GM23338 (cell line): ENCODE data around the gene VCL. TPM values are rescaled to one million over a fixed set of nuclear protein-coding genes. Genes with fewer than 3 reads are reported as not detected.

Experiments
- ATAC-seq: fragments of 200-7000 bp; cut with Tn5 transposase; 3 replicates; pipeline ENCODE4 v1.9.1; 2020
- DNase-seq: peaks from one replicate; pipeline ENCODE4 v3.0.0-alpha.2; 2015; ENCODE audit warnings: low spot score
- H2AFZ ChIP-seq: fragments of 200-600 bp; sonication (generic); 2 replicates; pipeline ENCODE4 v1.8.0; 2016; ENCODE audit warnings: antibody characterized with exemption, mild to moderate bottlenecking, moderate library complexity
- H3F3A ChIP-seq: fragments of 200-600 bp; sonication (generic); replicated peaks from 2 replicates; pipeline ENCODE4 v1.8.0; 2017; ENCODE audit warnings: antibody characterized with exemption, mixed run types, low read depth
- H3K27ac ChIP-seq: fragments of 200-600 bp; sonication (generic); 2 replicates; pipeline ENCODE4 v1.6.1; 2016; ENCODE audit warnings: low read depth
- H3K27me3 ChIP-seq: fragments of 200-600 bp; sonication (generic); 2 replicates; pipeline ENCODE4 v1.8.0; 2016; ENCODE audit warnings: mild to moderate bottlenecking, mixed run types, moderate library complexity; ENCODE audit not compliant: insufficient read depth
- H3K36me3 ChIP-seq: fragments of 200-600 bp; sonication (generic); 2 replicates; pipeline ENCODE4 v1.8.0; 2016; ENCODE audit warnings: mild to moderate bottlenecking; ENCODE audit not compliant: insufficient read depth
- H3K4me1 ChIP-seq: fragments of 200-600 bp; sonication (generic); 2 replicates; pipeline ENCODE4 v1.8.0; 2016; ENCODE audit warnings: mild to moderate bottlenecking, moderate library complexity; ENCODE audit not compliant: insufficient read depth
- H3K4me2 ChIP-seq: fragments of 200-600 bp; sonication (generic); 2 replicates; pipeline ENCODE4 v1.7.1; 2017; ENCODE audit warnings: mixed run types
- H3K4me3 ChIP-seq: fragments of 200-600 bp; sonication (generic); 2 replicates; pipeline ENCODE4 v1.6.1; 2016; ENCODE audit warnings: mixed run types
- H3K79me2 ChIP-seq: fragments of 200-600 bp; sonication (generic); replicated peaks from 2 replicates; pipeline ENCODE4 v1.8.0; 2017; ENCODE audit warnings: mild to moderate bottlenecking; ENCODE audit not compliant: insufficient read depth
- H3K9me2 ChIP-seq: fragments of 200-600 bp; sonication (generic); 2 replicates; pipeline ENCODE4 v1.8.0; 2017; ENCODE audit not compliant: insufficient read depth
- H4K20me1 ChIP-seq: fragments of 200-600 bp; sonication (generic); replicated peaks from 2 replicates; pipeline ENCODE4 v1.8.0; 2017; ENCODE audit warnings: mild to moderate bottlenecking; ENCODE audit not compliant: insufficient read depth
- H3K27ac Mint-ChIP-seq: 2 replicates; pipeline ENCODE4 v1.8.0; 2020; ENCODE audit warnings: inconsistent platforms, mild to moderate bottlenecking, moderate library complexity, mixed read lengths
- H3K27me3 Mint-ChIP-seq: 3 replicates; pipeline ENCODE4 v1.8.0; 2022; ENCODE audit warnings: low read depth, mild to moderate bottlenecking, moderate library complexity, mixed read lengths, inconsistent platforms; ENCODE audit not compliant: insufficient read depth, poor library complexity
- H3K36me3 Mint-ChIP-seq: 3 replicates; pipeline ENCODE4 v1.8.0; 2021; ENCODE audit warnings: low read depth, mild to moderate bottlenecking, inconsistent platforms, moderate library complexity, mixed read lengths
- H3K4me1 Mint-ChIP-seq: 3 replicates; pipeline ENCODE4 v1.8.0; 2020; ENCODE audit warnings: mild to moderate bottlenecking, inconsistent platforms, mixed read lengths
- H3K4me3 Mint-ChIP-seq: 3 replicates; pipeline ENCODE4 v1.8.0; 2021; ENCODE audit warnings: moderate library complexity, mild to moderate bottlenecking, inconsistent platforms, mixed read lengths
- H3K9me3 Mint-ChIP-seq: 3 replicates; pipeline ENCODE4 v1.8.0; 2020; ENCODE audit warnings: moderate library complexity, mild to moderate bottlenecking, inconsistent platforms, mixed read lengths
- EZH2phosphoT487 ChIP-seq: fragments of 200-600 bp; sonication (generic); IDR thresholded peaks from one replicate; pipeline ENCODE4 v1.8.1; 2018; ENCODE audit warnings: antibody characterized with exemption; ENCODE audit not compliant: unreplicated experiment
- JUNB ChIP-seq: IDR thresholded peaks from one replicate; pipeline ENCODE4 v1.6.1; 2016; ENCODE audit warnings: antibody characterized with exemption; ENCODE audit not compliant: unreplicated experiment
- NANOG ChIP-seq: IDR thresholded peaks from 2 replicates; pipeline ENCODE4 v1.6.1; 2016; ENCODE audit warnings: antibody characterized with exemption, borderline replicate concordance
- POLR2AphosphoS5 ChIP-seq: IDR thresholded peaks from 2 replicates; pipeline ENCODE4 v1.6.1; 2016; ENCODE audit warnings: antibody characterized with exemption, low read depth
- STAT1 ChIP-seq: IDR thresholded peaks from one replicate; pipeline ENCODE4 v1.6.1; 2016; ENCODE audit warnings: antibody characterized with exemption; ENCODE audit not compliant: unreplicated experiment
- ZNF114 ChIP-seq: fragments of 250-450 bp; sonication (Bioruptor Pico); IDR thresholded peaks from 2 replicates; pipeline ENCODE4 v1.5.0; 2020; ENCODE audit warnings: mild to moderate bottlenecking, moderate library complexity
- polyA plus RNA-seq: library from polyadenylated mRNA; unstranded; fragments of >200 nt; fragmentation: Nextera tagmentation; extraction: Ambion mirVana; gene quantifications from 2 replicates; pipeline ENCODE4 v1.2.1, GENCODE V29; 2016
- total RNA-seq: library from RNA; depleted of rRNA; stranded (reverse); fragments of >200 nt; shearing (Covaris generic); gene quantifications from 2 replicates; pipeline ENCODE4 v1.2.3, GENCODE V29; 2014
- TF ChIP-seq, protein P1 (sequence below): IDR thresholded peaks from 2 replicates; pipeline ENCODE4 v1.6.1; 2016; ENCODE audit warnings: antibody characterized with exemption
- TF ChIP-seq, protein P2 (sequence below): fragments of 250-450 bp; sonication (Bioruptor Pico); IDR thresholded peaks from 2 replicates; pipeline ENCODE4 v1.5.0; 2020; ENCODE audit warnings: mild to moderate bottlenecking, moderate library complexity
- TF ChIP-seq, protein P3 (sequence below), 2 experiments: fragments of 200-600 bp in 1 of 2; sonication (generic) in 1 of 2; conservative IDR thresholded peaks; 2 replicates each; pipeline versions ENCODE4 v1.5.1 to v1.6.1; 2016 to 2017; ENCODE audit warnings: antibody characterized with exemption in 2 of 2, low read depth in 2 of 2, mild to moderate bottlenecking in 2 of 2, moderate library complexity in 1 of 2
- TF ChIP-seq, protein P4 (sequence below): IDR thresholded peaks from one replicate; pipeline ENCODE4 v1.6.1; 2018; ENCODE audit warnings: antibody characterized with exemption; ENCODE audit not compliant: unreplicated experiment

VCL gene
- total and polyA plus RNA-seq, 2 experiments from 2014 or later = 60.7 to 254 TPM

DNA sequence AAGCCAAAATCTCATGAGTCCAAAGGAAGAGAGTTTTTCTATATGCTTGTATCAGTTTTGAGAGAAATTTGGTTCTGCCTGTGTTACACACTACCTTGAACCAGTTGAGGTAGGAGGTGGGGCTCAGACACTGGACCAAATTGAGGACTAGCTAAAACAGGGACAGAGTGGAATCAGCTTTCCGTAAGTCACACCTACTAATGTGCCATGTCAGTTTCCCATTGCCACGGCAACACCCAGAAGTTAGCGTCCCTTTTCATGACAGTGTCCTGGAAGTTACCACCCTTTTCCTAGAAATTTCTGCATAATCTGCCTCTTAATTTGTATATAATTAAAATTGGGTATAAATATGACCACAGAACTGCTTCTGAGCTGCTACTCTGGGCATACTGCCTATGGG is 162.1 kb downstream of the VCL start:
- H2AFZ ChIP-seq = no peak overlapping the region
- H3K36me3 ChIP-seq = no peaks in the 10 kb centered on the region
- no peaks in the 10 kb centered on the region for H3F3A ChIP-seq
- 0 out of 2 replicates have a peak overlapping the region, but pooled peaks have one; percentile 42 for H3K27ac ChIP-seq
- H3K9me3 Mint-ChIP-seq = no peaks in the 10 kb centered on the region
- peaks cover 3% of the 10 kb centered on the region; the same call in 2 of the 3 replicates for H3K4me1 Mint-ChIP-seq
- H3K36me3 Mint-ChIP-seq = peaks cover 4% of the 10 kb centered on the region; the same call in 2 of the 3 replicates
- H3K27me3 ChIP-seq = no peaks in the 10 kb centered on the region
- no peak overlapping the region for H3K4me3 ChIP-seq
- DNase-seq (no peak), ATAC-seq (no peak; the same call in 2 of the 3 replicates)
- H3K79me2 ChIP-seq = peaks cover 80% of the 10 kb centered on the region
- no peak overlapping the region for H3K27ac Mint-ChIP-seq
- no peaks in the 10 kb centered on the region for H3K9me2 ChIP-seq
- H3K27me3 Mint-ChIP-seq = peaks cover 2% of the 10 kb centered on the region
- no peak overlapping the region for H3K4me2 ChIP-seq
- no peaks in the 10 kb centered on the region for H3K4me1 ChIP-seq
- H3K4me3 Mint-ChIP-seq = no peak overlapping the region
- TF ChIP-seq NANOG = no peak
- no peak for TF ChIP-seq JUNB
- TF ChIP-seq, protein P1, sequence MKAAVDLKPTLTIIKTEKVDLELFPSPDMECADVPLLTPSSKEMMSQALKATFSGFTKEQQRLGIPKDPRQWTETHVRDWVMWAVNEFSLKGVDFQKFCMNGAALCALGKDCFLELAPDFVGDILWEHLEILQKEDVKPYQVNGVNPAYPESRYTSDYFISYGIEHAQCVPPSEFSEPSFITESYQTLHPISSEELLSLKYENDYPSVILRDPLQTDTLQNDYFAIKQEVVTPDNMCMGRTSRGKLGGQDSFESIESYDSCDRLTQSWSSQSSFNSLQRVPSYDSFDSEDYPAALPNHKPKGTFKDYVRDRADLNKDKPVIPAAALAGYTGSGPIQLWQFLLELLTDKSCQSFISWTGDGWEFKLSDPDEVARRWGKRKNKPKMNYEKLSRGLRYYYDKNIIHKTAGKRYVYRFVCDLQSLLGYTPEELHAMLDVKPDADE = no peak
- TF ChIP-seq STAT1 = no peak
- TF ChIP-seq POLR2AphosphoS5 = no peak
- TF ChIP-seq, protein P2, sequence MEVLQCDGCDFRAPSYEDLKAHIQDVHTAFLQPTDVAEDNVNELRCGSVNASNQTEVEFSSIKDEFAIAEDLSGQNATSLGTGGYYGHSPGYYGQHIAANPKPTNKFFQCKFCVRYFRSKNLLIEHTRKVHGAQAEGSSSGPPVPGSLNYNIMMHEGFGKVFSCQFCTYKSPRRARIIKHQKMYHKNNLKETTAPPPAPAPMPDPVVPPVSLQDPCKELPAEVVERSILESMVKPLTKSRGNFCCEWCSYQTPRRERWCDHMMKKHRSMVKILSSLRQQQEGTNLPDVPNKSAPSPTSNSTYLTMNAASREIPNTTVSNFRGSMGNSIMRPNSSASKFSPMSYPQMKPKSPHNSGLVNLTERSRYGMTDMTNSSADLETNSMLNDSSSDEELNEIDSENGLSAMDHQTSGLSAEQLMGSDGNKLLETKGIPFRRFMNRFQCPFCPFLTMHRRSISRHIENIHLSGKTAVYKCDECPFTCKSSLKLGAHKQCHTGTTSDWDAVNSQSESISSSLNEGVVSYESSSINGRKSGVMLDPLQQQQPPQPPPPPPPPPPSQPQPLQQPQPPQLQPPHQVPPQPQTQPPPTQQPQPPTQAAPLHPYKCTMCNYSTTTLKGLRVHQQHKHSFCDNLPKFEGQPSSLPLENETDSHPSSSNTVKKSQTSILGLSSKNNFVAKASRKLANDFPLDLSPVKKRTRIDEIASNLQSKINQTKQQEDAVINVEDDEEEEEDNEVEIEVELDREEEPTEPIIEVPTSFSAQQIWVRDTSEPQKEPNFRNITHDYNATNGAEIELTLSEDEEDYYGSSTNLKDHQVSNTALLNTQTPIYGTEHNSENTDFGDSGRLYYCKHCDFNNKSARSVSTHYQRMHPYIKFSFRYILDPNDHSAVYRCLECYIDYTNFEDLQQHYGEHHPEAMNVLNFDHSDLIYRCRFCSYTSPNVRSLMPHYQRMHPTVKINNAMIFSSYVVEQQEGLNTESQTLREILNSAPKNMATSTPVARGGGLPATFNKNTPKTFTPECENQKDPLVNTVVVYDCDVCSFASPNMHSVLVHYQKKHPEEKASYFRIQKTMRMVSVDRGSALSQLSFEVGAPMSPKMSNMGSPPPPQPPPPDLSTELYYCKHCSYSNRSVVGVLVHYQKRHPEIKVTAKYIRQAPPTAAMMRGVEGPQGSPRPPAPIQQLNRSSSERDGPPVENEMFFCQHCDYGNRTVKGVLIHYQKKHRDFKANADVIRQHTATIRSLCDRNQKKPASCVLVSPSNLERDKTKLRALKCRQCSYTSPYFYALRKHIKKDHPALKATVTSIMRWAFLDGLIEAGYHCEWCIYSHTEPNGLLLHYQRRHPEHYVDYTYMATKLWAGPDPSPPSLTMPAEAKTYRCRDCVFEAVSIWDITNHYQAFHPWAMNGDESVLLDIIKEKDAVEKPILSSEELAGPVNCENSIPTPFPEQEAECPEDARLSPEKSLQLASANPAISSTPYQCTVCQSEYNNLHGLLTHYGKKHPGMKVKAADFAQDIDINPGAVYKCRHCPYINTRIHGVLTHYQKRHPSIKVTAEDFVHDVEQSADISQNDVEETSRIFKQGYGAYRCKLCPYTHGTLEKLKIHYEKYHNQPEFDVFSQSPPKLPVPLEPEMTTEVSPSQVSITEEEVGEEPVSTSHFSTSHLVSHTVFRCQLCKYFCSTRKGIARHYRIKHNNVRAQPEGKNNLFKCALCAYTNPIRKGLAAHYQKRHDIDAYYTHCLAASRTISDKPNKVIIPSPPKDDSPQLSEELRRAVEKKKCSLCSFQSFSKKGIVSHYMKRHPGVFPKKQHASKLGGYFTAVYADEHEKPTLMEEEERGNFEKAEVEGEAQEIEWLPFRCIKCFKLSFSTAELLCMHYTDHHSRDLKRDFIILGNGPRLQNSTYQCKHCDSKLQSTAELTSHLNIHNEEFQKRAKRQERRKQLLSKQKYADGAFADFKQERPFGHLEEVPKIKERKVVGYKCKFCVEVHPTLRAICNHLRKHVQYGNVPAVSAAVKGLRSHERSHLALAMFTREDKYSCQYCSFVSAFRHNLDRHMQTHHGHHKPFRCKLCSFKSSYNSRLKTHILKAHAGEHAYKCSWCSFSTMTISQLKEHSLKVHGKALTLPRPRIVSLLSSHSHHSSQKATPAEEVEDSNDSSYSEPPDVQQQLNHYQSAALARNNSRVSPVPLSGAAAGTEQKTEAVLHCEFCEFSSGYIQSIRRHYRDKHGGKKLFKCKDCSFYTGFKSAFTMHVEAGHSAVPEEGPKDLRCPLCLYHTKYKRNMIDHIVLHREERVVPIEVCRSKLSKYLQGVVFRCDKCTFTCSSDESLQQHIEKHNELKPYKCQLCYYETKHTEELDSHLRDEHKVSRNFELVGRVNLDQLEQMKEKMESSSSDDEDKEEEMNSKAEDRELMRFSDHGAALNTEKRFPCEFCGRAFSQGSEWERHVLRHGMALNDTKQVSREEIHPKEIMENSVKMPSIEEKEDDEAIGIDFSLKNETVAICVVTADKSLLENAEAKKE (CRISPR knock-in tag) = no peak
- TF ChIP-seq, protein P3, sequence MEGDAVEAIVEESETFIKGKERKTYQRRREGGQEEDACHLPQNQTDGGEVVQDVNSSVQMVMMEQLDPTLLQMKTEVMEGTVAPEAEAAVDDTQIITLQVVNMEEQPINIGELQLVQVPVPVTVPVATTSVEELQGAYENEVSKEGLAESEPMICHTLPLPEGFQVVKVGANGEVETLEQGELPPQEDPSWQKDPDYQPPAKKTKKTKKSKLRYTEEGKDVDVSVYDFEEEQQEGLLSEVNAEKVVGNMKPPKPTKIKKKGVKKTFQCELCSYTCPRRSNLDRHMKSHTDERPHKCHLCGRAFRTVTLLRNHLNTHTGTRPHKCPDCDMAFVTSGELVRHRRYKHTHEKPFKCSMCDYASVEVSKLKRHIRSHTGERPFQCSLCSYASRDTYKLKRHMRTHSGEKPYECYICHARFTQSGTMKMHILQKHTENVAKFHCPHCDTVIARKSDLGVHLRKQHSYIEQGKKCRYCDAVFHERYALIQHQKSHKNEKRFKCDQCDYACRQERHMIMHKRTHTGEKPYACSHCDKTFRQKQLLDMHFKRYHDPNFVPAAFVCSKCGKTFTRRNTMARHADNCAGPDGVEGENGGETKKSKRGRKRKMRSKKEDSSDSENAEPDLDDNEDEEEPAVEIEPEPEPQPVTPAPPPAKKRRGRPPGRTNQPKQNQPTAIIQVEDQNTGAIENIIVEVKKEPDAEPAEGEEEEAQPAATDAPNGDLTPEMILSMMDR (conservative IDR thresholded peaks at IDR 0.05; ENCODE audit: low read depth in 2 of 2) = no peak
- TF ChIP-seq, protein P4, sequence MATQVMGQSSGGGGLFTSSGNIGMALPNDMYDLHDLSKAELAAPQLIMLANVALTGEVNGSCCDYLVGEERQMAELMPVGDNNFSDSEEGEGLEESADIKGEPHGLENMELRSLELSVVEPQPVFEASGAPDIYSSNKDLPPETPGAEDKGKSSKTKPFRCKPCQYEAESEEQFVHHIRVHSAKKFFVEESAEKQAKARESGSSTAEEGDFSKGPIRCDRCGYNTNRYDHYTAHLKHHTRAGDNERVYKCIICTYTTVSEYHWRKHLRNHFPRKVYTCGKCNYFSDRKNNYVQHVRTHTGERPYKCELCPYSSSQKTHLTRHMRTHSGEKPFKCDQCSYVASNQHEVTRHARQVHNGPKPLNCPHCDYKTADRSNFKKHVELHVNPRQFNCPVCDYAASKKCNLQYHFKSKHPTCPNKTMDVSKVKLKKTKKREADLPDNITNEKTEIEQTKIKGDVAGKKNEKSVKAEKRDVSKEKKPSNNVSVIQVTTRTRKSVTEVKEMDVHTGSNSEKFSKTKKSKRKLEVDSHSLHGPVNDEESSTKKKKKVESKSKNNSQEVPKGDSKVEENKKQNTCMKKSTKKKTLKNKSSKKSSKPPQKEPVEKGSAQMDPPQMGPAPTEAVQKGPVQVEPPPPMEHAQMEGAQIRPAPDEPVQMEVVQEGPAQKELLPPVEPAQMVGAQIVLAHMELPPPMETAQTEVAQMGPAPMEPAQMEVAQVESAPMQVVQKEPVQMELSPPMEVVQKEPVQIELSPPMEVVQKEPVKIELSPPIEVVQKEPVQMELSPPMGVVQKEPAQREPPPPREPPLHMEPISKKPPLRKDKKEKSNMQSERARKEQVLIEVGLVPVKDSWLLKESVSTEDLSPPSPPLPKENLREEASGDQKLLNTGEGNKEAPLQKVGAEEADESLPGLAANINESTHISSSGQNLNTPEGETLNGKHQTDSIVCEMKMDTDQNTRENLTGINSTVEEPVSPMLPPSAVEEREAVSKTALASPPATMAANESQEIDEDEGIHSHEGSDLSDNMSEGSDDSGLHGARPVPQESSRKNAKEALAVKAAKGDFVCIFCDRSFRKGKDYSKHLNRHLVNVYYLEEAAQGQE = no peak
- TF ChIP-seq EZH2phosphoT487 = no peak
- TF ChIP-seq ZNF114 (CRISPR knock-in tag) = no peak
- peaks cover 10% of the 10 kb centered on the region; the same call in 1 of the 2 replicates for H4K20me1 ChIP-seq
